HG03469 (cell line): ENCODE results near the gene AKR1B15.
"Not testable (repeated sequence)": the region's sequence is repeated elsewhere in the genome, so short reads cannot be mapped to it uniquely, and the experiment has no call there.

Experiments
- ATAC-seq: cut with Tn5 transposase; IDR thresholded peaks from one replicate; pipeline ENCODE4 v1.9.1; 2021; ENCODE audit warnings: mild to moderate bottlenecking, moderate library complexity, moderate number of reproducible peaks; ENCODE audit not compliant: unreplicated experiment

Gene AKR1B15

GRCh38 chr7:134558370-134558769 is 9.5 kb downstream of the AKR1B15 start:
- ATAC-seq = no peak

- ATAC-seq = not testable (repeated sequence)
These were observed 12.7 kb downstream of the AKR1B15 start for GRCh38 chr7:134561616-134562015.

- ATAC-seq = no peak
These were observed 13.2 kb downstream of the AKR1B15 start for GRCh38 chr7:134562136-134562535.

GRCh38 chr7:134563398-134563749 is 14.5 kb downstream of the AKR1B15 start:
- not testable (repeated sequence) for ATAC-seq

- no peak for ATAC-seq
These were observed 16.8 kb downstream of the AKR1B15 start for GRCh38 chr7:134565643-134566136.

GRCh38 chr7:134567368-134567767 is 18.5 kb downstream of the AKR1B15 start:
- no peak for ATAC-seq

- not testable (repeated sequence) for ATAC-seq
These were observed 21.1 kb downstream of the AKR1B15 start for GRCh38 chr7:134569962-134570361.

- no peak for ATAC-seq
These were observed 22.2 kb downstream of the AKR1B15 start for GRCh38 chr7:134571101-134571500.

- no peak for ATAC-seq
These were observed 23.0 kb downstream of the AKR1B15 start for GRCh38 chr7:134571746-134572461.

- ATAC-seq = no peak
These were observed 25.4 kb downstream of the AKR1B15 start for GRCh38 chr7:134574322-134574721.

- ATAC-seq = no peak
These were observed 35.4 kb downstream of the AKR1B15 start for GRCh38 chr7:134584290-134584689.

GRCh38 chr7:134585897-134586296 is 37.0 kb downstream of the AKR1B15 start:
- no peak for ATAC-seq

GRCh38 chr7:134587750-134588149 is 38.8 kb downstream of the AKR1B15 start:
- no peak for ATAC-seq

- no peak for ATAC-seq
These were observed 40.6 kb downstream of the AKR1B15 start for GRCh38 chr7:134589491-134589941.

- no peak for ATAC-seq
These were observed 44.9 kb downstream of the AKR1B15 start for GRCh38 chr7:134593530-134594392.

- no peak for ATAC-seq
These were observed 46.0 kb downstream of the AKR1B15 start for GRCh38 chr7:134594877-134595276.

GRCh38 chr7:134599371-134599770 is 50.5 kb downstream of the AKR1B15 start:
- ATAC-seq = no peak

GRCh38 chr7:134601459-134601858 is 52.5 kb downstream of the AKR1B15 start:
- ATAC-seq = no peak

- ATAC-seq = no peak
These were observed 54.1 kb downstream of the AKR1B15 start for GRCh38 chr7:134602881-134603451.

GRCh38 chr7:134605978-134606923 is 57.3 kb downstream of the AKR1B15 start:
- no peak for ATAC-seq
